GM21390 (cell line): Measurements from ENCODE around the gene CREB5.

ENCODE experiments used
- ATAC-seq: cut with Tn5 transposase; IDR thresholded peaks from one replicate; pipeline ENCODE4 v1.9.1; 2021; ENCODE audit not compliant: unreplicated experiment

The CREB5 gene

DNA sequence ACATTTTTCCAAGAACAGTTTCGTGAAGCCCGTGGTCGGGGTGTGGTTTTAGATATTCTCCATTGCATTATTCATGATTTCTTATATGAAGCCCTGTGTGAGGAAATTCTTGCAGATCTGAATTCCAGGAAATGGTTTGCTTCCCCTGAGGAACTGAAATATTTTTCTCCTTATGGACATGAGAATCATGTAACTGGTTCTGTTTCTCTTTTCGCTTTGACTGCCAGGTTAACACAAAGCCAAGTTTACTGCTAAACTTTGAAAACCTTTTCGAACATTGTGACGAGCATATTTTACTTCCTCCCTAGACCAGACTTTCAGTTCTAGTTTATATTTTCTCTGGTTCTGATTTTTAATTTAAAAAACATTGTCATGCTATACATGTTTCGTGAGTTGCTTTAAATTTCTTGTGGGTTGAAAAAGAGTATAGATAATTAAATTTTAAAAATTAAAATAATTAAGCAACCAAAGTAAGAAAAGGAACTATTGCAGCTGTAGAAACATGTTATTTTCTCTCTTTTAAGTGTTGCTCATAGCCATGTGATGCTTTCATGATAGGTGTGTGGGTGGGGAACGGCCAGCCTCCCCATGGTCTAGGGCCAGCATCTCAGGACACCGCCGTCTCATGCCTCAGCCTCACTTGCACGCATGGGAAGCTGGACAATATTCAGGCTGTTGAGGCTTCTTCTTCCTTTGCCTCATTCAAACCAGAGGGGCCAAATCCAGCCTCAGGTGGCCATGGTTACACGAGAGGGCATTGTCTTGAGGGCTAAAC is 97.1 kb downstream of the CREB5 start:
- ATAC-seq, result peak; percentile 89

DNA sequence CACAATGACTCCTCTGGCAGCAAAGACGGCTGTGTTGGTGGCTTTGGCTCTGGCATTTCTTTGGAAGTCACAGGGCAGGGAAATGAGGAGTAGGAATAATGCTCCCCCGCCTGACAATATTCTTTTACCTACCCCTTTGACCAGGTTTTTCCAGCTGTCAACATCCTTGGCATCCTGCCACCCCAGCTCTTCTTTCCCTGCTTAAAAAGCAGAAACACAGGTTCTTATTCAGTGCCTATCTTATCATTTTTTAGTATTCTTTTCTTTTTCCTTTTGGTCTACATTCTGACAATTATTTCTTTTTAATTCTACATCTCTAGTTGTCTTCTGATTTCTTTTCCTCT is 97.7 kb downstream of the CREB5 start:
- no peak for ATAC-seq

DNA sequence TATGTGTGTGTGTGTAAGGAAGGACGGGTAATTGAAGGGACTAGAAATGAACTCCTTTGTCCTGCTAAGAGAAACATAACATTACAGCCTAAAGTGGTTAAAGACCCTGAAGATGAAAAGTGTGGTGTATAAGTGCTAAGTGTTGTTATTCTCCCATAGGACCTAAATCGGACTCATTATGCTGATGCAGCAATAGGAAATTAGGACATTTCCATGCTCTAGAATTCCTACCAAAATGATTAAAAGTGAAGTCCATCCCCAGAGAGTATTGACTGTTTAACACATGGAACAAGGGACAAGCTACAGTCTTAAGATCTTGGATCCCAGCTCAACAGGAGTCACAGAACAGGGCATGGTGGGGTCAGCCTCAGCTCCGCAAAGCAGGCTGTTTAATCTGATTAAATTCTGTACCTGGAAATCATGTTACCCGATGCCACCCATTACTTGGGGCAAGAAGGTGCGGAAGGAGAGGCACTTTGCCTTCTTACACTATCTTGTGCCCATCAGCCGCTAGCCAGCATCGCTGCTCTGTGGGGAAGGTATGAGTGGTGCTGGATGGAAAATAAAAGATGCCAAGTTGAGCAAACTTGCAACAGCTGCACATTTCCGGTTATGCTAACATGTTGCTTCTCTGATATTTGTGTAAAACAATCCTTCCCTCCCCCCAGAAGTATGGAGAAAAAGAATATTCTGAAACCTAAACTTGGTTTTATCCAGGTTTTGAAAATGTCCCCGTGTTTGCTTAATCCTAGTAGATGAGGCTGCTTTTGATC is 100.5 kb downstream of the CREB5 start:
- no peak for ATAC-seq

DNA sequence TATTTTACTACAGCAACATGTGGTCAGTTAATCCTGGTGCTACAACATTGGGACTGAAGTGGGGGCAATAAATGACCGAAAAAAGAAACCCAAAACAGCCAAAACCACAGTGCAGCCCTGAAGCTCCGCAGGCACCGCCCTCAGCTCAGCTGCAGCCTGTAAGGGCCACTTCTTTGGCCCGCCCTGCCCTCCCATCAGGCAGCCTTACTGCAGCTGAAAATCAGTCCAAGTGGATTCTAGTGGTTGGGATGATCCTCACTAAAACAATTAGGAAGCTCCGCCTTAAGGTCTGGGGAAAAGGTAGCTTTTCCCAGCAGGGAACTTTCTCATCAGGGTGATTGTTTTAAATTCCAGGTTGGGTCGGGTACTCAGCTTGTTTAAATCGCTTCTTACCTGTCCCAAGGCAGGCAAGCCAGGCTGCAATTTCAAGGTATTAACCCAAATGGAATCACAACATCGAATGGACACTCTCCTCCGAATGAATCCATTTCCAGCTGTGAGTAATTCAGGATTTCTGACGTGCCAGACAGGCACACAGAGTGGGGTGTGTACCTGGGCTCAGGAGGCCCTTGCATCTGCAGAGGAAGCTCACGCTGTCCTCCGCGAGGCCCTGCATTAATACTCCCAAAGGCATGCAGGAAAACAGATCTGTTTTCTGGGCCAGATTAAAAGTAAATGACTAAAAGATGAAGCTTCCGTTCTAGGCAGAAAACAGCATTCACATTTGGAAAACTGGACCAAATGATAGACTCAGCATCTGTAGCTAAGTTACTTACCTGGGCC is 104.3 kb downstream of the CREB5 start:
- no peak for ATAC-seq

DNA sequence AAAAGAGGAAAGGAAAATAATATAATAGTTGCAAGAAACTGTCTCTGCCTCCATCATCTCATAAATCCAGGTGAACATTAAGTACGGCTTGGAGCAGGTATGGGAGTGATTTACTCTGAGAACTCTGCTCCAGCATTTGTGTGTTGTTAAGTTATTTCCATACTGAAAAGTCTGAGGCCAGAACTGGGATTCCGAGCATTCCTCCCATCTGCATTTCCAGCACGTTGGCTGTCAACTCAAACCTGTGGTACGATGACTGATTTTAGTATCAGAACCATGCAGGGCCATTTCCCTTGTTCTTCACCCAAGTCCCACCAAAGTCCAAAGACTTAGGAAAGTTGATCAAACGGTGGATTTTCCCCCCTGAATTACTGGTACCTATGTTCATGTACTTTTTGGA is 104.9 kb downstream of the CREB5 start:
- ATAC-seq, result no peak

DNA sequence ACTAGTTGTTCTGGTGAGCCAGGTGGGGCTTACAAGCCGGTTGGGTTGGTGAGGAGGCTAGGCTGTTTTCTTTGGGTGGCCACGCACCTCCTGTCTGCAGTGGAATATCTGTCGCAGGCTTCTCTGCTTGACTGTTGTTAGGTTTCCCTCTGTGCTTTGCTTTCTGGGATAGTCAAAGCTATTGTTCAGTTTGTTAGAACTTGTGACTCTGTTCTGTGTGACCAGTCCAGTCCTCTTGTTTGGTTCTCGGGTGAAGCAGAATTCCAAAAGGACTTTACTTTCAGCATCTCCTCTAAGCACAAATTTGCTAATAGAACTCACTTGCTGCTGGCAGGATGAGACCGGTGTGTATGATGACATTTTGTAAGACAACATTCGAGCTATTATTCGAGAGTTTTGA is 105.3 kb downstream of the CREB5 start:
- ATAC-seq, result no peak

DNA sequence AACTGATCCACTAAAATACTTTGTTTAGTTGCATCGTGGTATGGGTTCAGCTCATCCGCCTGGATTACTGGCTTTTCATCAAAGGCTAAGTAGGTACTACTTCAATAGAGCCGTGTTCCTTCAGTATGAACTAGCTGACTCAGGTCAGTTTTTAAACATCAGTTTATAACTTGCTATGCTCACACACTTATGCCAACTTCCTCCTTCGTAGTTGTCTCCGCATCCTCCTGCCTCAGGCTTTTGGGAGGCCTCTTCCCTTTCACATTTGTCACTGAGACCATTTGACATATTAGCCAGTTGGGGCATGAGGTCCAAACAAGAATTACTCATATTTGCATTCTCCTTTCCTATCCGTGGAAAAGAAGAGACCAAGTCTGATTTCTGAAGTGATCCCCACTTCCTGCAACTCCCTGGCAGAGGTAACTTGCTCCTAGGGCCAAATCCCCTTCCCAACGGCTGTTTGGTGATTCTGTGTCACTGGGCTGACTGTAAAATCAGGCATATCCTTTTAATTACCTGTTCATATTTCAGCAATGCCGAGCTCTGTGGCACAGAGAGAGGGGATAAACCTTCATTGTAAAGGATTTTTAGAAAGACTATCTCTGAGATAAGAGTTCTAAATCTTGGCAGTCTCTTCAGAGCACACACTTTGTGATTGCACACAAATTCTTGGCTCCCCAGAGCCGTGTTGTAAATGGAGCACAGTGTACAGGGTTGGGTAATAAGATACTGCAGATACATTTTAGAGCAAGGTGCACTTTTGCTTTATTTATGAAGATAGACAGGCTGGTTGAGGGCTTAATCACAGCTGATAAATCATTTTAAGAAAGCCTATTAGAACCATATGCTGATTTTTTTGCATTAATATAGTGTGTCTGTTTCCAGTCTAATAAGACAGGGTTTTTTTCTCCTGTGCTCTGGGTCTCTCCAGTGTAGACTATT is 108.0 kb downstream of the CREB5 start:
- no peak for ATAC-seq

DNA sequence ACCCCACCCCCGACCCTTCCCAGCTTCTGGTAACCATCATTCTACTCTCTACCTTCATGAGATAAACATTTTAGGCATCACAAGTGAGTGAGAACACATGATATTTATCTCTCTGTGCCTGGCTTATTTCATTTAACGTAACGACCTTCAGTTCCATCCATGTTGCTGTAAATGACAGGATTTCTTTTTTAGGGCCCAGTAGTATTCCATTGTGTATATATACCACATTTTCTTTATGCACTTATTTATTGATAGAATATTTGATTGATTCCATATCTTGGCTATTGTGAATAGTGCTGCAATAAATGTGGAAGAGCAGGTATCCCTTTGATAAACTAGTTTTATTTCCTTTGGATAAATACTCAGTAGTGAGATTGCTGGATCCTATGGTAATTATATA is 112.7 kb downstream of the CREB5 start:
- no peak for ATAC-seq

DNA sequence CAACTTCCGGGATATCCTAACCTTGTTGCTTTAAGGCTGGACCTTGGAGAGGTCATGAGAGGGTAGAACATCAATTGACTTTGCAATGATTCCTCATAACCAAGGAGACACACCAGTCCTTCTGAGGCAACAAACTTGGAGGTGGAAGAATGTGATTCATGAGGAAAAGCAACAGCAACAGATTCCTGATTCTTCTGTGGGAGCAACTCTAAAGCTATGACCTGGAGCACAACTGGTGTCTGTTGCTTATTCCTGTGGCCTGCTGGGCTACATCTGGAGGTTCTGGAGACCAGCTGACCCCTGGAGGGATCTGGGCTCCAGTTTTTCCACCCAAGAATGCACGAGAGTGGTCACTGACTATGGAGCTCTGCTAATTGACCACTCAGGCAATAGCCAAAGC is 116.6 kb downstream of the CREB5 start:
- ATAC-seq, result no peak

DNA sequence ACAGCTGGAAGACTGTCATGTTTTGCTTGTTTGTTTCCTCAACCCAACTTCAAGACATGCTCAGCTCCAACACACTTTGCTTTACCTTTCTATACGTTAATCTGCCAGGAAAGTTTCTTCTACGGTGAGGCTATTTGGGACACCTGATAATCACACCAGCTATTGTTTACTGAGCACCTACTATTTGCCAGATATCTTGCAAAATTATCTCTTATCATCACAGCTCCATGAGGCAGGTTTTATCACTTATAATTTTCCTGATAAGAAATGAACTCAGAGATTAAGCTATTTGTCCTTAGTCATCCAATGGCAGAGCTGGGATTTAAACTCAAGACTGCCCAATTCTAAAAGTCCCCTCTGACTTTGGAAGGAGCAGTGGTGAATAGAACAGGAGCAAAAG is 117.4 kb downstream of the CREB5 start:
- no peak for ATAC-seq

DNA sequence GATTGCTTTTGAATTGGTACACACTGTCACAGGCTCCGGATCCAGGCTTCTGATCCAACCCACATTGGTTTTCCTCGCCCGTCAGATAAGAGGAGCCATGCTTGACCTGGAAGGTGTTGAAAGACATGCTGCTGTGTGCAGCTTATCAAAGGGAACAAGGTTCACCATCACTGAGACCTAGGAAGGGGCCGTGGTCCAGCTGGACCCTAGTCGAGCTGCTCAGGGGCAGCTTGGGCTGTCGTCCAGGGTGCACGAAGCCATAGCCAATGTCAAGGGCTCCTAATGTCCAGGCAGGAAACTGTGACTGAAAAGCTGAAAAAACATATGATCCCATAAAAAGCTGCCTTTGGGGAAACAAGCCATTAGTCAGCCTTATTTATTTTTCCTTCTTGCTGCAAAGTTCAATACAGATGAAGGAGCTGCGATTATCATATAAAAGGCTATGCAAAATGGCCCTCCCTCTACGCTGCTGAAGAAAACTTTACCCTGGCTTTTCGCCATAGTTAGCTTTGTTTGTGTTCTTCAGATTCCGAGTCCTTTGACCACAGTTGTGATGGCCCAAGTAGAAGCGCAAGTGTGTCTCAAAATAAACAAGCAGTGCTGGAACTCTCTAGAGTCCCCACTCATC is 118.0 kb downstream of the CREB5 start:
- no peak for ATAC-seq

DNA sequence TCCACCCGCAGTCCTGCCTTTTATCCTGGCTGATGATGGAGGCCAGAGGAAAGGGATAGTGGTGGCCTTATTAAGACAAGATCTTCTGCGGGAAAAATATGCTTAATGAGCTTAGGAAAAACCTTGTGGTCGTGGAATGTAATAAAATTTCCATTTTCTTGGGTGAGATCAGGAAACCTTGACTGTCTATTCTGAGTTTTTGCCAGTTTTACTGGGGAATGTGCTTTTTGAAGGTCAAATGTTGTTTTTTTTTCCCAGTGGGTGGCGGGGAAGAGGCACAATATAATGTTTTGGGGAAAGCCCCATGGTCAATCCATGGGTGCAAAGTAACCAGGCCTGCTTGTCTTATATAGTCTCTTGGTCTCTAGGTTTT is 118.5 kb downstream of the CREB5 start:
- ATAC-seq, result no peak

DNA sequence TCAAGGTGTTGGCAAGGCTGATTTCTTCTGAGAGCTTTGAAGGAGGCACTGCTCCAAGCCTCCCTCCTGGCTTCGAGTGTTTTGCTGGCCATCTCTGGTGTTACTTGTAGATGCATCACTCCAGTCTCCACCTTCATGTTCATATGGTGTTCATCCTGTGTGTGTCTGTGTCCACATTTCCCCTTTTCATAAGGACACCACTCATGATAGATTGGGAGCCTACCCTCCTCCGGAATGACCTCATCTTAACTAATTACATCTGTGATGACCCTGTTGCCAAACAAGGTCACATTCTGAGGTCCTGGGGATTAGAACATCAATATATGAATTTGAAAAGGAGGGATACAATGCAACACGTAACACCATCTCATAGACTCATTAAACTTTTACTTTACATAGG is 119.0 kb downstream of the CREB5 start:
- no peak for ATAC-seq

DNA sequence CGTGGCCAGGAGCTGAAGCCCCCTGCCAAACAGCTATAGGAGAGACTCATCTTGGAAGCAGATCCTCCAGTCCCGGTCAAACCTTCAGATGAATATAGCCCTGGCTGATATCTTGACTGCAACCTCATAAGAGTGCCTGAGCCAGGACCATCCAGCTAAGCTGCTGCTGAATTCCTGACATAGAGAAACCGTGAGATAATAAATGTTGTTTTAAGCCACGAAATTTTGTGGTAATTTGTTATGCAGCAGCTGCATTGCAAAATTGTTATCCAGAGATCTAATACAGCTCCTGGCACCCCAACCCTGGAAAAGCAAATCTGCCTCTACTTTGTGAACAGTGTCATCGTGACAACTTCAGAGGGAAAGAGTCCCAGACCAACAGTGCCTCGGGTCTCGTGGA is 119.9 kb downstream of the CREB5 start:
- no peak for ATAC-seq

DNA sequence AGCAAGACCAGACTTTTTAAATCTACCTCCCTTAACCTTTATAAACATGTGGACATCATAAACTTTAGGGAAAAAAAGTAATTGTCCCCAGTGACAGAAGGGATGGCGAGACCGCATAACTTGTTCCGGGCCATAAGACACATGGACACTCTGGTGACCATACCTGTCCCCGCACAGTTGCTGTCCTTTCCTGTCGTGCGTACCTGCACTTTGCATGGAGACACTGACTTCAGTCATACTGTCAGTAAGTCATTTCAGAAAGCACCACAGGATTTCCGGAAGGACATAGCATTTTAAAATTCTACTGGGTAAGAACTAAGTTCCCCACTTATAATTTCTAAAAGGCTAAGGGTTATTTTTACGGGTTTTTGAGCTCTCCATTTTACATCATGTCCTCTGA is 120.9 kb downstream of the CREB5 start:
- ATAC-seq, result no peak

DNA sequence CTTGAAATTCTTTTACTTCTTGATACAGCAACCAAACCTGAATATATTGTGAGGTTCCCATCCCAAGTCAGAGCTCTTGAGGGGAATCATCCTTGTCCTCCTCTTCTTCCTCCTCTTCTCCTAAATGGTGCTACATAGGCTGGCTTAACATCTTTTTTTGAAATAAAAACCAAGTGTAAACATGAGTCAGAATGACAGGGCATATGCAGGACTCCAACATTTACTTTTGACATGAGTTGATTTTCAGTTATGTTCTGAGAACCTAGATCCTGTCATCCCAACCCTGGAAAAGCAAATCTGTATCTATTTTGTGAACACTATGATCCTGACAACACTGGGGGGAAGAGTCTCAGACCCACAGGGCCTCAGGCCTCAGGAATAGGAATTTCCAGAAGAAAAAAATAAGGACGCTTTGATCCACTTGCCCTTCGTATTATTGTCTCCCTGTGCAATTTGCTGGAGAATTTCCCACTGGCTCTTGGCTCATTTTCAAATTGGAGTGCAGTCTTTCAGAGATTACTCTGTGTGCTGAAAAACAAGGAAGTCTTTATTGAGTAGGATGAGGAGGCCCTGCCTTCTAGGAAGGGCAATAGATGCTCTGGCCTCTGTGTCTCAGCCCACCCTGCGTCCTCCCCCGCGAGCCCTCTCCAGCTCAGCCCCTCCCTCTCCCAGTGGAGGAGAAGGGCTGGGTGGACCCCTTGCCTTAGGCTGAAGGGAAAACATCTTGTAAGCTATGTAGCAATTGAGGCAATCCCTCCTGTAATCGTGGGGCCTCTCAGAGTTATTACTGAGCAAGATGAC is 121.6 kb downstream of the CREB5 start:
- no peak for ATAC-seq

DNA sequence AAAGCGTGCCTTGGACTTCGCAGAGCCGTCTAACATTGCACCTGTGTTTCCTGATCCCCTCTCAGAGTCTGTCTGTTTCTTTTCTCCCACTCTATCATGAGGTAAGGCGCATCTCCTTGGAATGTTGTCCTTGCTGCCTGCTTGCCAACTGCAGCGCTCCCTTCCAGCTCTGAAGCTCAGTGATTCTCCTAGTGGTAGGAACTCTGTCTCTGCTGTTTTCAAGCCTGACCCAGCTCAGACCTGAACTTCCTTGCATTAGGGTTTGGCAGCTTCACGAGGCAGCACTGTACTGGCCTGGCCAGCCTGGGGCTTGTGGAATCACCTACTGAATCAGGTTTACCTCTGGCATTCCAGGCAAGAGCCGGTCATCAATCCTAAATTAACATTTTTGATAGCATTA is 123.9 kb downstream of the CREB5 start:
- no peak for ATAC-seq

DNA sequence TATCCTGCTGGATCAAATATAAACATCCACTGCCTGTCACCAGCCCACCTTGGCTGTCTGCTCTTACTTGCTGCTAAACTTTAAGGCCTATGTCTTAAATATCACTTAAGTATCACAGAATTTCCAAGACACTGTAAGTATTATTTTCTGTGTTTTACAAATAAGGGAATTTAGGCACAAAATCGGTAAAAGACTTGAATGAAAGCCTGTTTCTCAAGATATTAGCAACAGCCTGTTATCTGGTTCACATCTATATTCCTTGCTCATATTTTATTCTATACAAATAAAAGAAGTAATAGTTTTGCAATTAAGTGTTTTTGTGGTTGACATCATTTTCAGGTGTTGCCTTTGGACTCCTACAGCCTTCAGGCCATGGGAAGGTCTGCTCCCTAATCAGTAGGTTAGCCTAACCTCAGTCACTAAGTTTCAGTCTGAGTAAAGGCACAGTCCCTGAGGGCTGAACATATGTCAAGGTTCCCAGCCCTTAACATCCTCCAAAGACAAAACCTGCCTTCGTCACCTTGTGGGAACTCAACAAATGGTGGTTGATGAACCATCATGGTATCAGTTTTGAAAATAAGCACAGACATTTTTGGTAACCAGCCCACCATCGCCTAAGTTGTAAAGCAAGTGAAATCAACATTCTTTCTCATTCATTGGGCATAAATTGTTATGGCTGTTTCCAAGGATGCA is 127.1 kb downstream of the CREB5 start:
- peak; percentile 99 for ATAC-seq

DNA sequence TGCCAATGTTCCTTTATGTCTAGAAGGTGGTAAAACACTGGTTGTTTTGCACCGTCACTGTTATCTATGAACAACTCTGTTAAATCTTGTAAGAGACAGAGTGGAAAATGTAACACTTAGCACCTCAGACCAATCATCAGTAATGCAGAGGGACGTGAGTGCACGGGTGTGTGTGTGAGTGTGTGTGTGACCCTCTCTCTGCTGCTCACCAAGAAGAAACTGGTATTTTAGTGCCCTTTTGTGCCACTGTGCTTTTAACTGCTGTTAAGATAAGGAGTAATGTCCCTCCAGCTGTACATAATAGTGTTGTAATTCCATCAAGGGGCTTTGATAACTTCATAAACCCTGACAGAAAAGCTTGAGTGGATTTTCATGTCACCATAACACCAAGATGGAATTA is 130.1 kb downstream of the CREB5 start:
- no peak for ATAC-seq
